Measurements from ENCODE around the gene CPNE8.

DNA sequence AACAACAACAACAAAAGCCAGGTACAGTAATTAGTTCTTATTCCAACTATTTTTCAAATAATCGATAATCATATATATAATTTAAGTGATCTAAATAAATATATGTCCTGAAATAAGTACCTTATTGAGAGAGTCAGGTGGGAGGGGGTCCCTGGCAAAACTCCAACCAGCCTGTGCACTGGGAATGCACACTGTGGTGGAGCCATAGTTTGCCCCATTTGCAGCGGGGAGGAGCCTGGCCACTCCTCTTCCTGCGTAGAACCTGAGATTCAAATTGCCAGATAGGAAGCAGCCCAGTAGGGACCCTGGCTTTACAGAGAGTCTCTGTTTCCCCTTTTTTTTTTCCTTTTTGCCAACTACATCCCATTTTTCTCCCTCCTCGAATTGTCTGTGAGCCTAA lies 26.4 kb downstream of the CPNE8 start:
- no peak for TF ChIP-seq EZH2 (IDR thresholded peaks at IDR 0.05; ENCODE audit: low read depth)
- TF ChIP-seq, protein P1, sequence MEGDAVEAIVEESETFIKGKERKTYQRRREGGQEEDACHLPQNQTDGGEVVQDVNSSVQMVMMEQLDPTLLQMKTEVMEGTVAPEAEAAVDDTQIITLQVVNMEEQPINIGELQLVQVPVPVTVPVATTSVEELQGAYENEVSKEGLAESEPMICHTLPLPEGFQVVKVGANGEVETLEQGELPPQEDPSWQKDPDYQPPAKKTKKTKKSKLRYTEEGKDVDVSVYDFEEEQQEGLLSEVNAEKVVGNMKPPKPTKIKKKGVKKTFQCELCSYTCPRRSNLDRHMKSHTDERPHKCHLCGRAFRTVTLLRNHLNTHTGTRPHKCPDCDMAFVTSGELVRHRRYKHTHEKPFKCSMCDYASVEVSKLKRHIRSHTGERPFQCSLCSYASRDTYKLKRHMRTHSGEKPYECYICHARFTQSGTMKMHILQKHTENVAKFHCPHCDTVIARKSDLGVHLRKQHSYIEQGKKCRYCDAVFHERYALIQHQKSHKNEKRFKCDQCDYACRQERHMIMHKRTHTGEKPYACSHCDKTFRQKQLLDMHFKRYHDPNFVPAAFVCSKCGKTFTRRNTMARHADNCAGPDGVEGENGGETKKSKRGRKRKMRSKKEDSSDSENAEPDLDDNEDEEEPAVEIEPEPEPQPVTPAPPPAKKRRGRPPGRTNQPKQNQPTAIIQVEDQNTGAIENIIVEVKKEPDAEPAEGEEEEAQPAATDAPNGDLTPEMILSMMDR (conservative IDR thresholded peaks at IDR 0.05), result no peak
